DOHH2 (cell line): Measurements from ENCODE around the gene CRHR1.

ENCODE experiments used
- H3F3A ChIP-seq: fragments of 200-600 bp; sonication (generic), shearing (Covaris generic); 2 replicates; pipeline ENCODE4 v1.6.0; 2016; ENCODE audit warnings: antibody characterized with exemption, mild to moderate bottlenecking; ENCODE audit not compliant: control insufficient read depth, insufficient read depth
- H3K27ac ChIP-seq: fragments of 200-600 bp; sonication (generic); 2 replicates; pipeline ENCODE4 v1.5.1; 2014; ENCODE audit warnings: low read depth, mild to moderate bottlenecking, low read length, moderate library complexity
- H3K27me3 ChIP-seq: fragments of 200-600 bp; sonication (generic); 2 replicates; pipeline ENCODE4 v1.6.1; 2014; ENCODE audit warnings: mild to moderate bottlenecking, low read length, mixed read lengths; ENCODE audit not compliant: control insufficient read depth
- H3K36me3 ChIP-seq: fragments of 200-600 bp; sonication (generic); 2 replicates; pipeline ENCODE4 v1.6.1; 2014; ENCODE audit warnings: mild to moderate bottlenecking, low read length, moderate library complexity, mixed read lengths; ENCODE audit not compliant: control insufficient read depth
- H3K4me1 ChIP-seq: fragments of 200-600 bp; sonication (generic); 2 replicates; pipeline ENCODE4 v1.6.1; 2014; ENCODE audit warnings: mild to moderate bottlenecking, low read length, mixed read lengths; ENCODE audit not compliant: control insufficient read depth
- H3K4me2 ChIP-seq: fragments of 200-600 bp; sonication (generic); 2 replicates; pipeline ENCODE4 v1.6.0; 2014; ENCODE audit warnings: mild to moderate bottlenecking, low read length, moderate library complexity
- H3K4me3 ChIP-seq: fragments of 200-600 bp; sonication (generic); 2 replicates; pipeline ENCODE4 v1.5.1; 2014; ENCODE audit warnings: mild to moderate bottlenecking, low read length, mixed read lengths
- H3K79me2 ChIP-seq: fragments of 200-600 bp; sonication (generic); 2 replicates; pipeline ENCODE4 v1.6.1; 2014; ENCODE audit warnings: mild to moderate bottlenecking, low read length, mixed read lengths; ENCODE audit not compliant: control insufficient read depth
- H3K9me2 ChIP-seq: fragments of 200-600 bp; sonication (generic); replicated peaks from 2 replicates; pipeline ENCODE4 v1.6.1; 2014; ENCODE audit warnings: mild to moderate bottlenecking, low read length, mixed read lengths; ENCODE audit not compliant: control insufficient read depth
- H3K9me3 ChIP-seq: fragments of 200-600 bp; sonication (generic); 2 replicates; pipeline ENCODE4 v1.6.1; 2014; ENCODE audit warnings: antibody characterized with exemption, low read length, mixed read lengths; ENCODE audit not compliant: control insufficient read depth, insufficient read depth
- H4K20me1 ChIP-seq: fragments of 200-600 bp; sonication (generic); 2 replicates; pipeline ENCODE4 v1.6.0; 2014; ENCODE audit warnings: low read depth, mild to moderate bottlenecking, antibody characterized with exemption, low read length, moderate library complexity; ENCODE audit not compliant: control insufficient read depth, insufficient read depth
- CTCF ChIP-seq: fragments of 200-600 bp; sonication (generic); IDR thresholded peaks from one replicate; pipeline ENCODE4 v1.5.1; 2014; ENCODE audit warnings: antibody characterized with exemption, mild to moderate bottlenecking, low read depth, low read length; ENCODE audit not compliant: poor library complexity, severe bottlenecking
- EZH2phosphoT487 ChIP-seq: fragments of 200-600 bp; sonication (generic); IDR thresholded peaks from 2 replicates; pipeline ENCODE4 v1.6.1; 2017; ENCODE audit warnings: borderline replicate concordance, mild to moderate bottlenecking, antibody characterized with exemption, low read length, moderate library complexity, mixed read lengths

The CRHR1 gene

DNA sequence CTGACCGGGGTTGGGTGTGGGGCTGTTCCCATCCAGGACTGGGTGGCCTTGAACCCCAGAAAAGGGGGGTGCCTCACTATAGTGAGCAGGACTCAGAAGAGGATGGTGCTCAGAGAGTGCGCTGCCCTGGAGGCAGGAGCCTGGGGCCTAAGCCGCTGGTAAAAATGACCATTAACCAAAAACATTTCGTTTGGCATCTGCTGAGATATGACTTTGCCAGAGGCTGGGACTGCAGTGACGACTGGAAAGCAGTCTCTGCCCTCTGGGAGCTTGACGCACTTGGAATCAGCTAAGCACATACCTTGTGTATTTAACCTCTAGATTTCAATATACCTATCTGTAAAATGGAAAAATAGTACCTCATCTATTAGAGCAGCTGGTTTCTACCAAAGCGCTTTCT is 7.2 kb upstream of the CRHR1 start:
- no peaks in the 10 kb centered on the region for H3K4me1 ChIP-seq
- no peaks in the 10 kb centered on the region for H3K79me2 ChIP-seq
- peaks cover 9% of the 10 kb centered on the region for H3K27me3 ChIP-seq
- H3K9me2 ChIP-seq, result no peaks in the 10 kb centered on the region
- no peak overlapping the region for H3K27ac ChIP-seq
- TF ChIP-seq EZH2phosphoT487, result no peak
- no peak for TF ChIP-seq CTCF
- H3K9me3 ChIP-seq, result no peaks in the 10 kb centered on the region
- H3F3A ChIP-seq, result no peaks in the 10 kb centered on the region
- H3K36me3 ChIP-seq, result no peaks in the 10 kb centered on the region
- H4K20me1 ChIP-seq, result no peaks in the 10 kb centered on the region
- no peak overlapping the region for H3K4me2 ChIP-seq
- H3K4me3 ChIP-seq, result no peak overlapping the region

DNA sequence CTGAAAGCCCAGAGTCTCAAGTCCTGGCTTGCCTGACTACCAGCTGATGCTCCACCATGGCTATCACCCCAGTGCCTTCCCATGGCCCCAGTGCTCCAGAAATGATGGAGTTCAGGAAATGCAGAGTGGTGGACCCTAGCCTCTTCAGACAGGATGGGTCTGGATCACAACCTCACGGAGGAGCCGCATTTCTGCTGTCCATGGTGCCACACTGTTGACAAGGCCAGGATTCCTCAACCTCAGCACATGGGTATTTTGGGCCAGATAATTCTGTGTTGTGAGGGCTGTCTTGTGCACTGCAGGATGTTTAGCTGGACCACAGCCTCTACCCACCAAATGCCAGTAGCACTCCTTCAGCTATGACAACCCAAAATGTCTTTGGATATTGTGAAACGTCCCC is 6.7 kb upstream of the CRHR1 start:
- Histone ChIP-seq H3K9me2 (no peaks in the 10 kb centered on the region), H4K20me1 (no peaks in the 10 kb centered on the region), H3K36me3 (no peaks in the 10 kb centered on the region), H3K4me3 (no peak overlapping the region), H3K79me2 (no peaks in the 10 kb centered on the region), H3K4me1 (no peaks in the 10 kb centered on the region), H3K27ac (no peak overlapping the region), H3K27me3 (peaks cover 14% of the 10 kb centered on the region), H3K4me2 (no peak overlapping the region), H3F3A (no peaks in the 10 kb centered on the region), H3K9me3 (no peaks in the 10 kb centered on the region)
- TF ChIP-seq CTCF (no peak), EZH2phosphoT487 (no peak)

GRCh38 chr17:45780921-45781320 is 3.2 kb upstream of the CRHR1 start:
- Histone ChIP-seq H4K20me1 (no peaks in the 10 kb centered on the region), H3K9me2 (no peaks in the 10 kb centered on the region), H3K27ac (no peak overlapping the region), H3K4me1 (no peaks in the 10 kb centered on the region), H3F3A (no peaks in the 10 kb centered on the region), H3K4me3 (no peak overlapping the region), H3K79me2 (no peaks in the 10 kb centered on the region), H3K36me3 (no peaks in the 10 kb centered on the region), H3K27me3 (peaks cover 44% of the 10 kb centered on the region), H3K9me3 (no peaks in the 10 kb centered on the region), H3K4me2 (no peak overlapping the region)
- TF ChIP-seq CTCF (no peak), EZH2phosphoT487 (no peak)
